ENCODE results near the gene PRKN.

PRKN gene

DNA sequence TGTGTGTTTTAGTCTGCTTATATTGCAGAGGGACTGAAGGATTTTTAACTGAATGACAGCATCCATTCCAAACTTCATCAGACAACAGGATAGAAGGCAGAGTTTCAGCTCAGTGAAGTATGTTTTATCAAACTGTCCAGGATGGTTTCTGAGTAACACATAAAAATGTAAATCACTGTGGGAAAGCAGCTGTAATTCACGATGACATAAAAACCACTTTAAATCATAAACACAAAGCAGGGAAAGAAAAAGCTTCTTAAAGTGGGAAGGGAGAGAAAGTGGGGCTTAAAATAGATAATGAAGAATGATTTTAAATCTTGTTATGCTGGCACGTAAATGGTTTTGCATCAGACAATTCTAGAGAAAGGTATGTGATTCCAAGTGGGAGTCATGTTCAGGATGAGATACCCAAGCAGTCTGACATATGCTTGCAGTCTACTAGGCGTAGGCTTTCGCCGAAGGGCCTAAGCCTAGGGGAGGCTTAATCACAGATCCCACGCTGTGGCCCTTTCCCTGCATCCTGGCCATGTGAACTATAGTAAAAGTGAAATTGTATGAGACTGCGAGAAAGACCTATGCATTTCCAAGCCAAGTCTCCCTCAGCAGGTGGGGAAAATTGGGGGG, 610.6 kb downstream of the PRKN start:
- DNase-seq (ENCODE audit: low read depth), result no peak

GRCh38 chr6:162109480-162110050, 618.0 kb downstream of the PRKN start:
- DNase-seq (ENCODE audit: low read depth), result no peak

- DNase-seq (ENCODE audit: low read depth), result no peak
Measured at GRCh38 chr6:162108041-162108440, 619.5 kb downstream of the PRKN start.

GRCh38 chr6:162100096-162100495, 627.5 kb downstream of the PRKN start:
- DNase-seq (ENCODE audit: low read depth), result no peak

- peak; percentile 12 for DNase-seq (ENCODE audit: low read depth)
Measured at GRCh38 chr6:162099685-162100084, 627.9 kb downstream of the PRKN start.

DNA sequence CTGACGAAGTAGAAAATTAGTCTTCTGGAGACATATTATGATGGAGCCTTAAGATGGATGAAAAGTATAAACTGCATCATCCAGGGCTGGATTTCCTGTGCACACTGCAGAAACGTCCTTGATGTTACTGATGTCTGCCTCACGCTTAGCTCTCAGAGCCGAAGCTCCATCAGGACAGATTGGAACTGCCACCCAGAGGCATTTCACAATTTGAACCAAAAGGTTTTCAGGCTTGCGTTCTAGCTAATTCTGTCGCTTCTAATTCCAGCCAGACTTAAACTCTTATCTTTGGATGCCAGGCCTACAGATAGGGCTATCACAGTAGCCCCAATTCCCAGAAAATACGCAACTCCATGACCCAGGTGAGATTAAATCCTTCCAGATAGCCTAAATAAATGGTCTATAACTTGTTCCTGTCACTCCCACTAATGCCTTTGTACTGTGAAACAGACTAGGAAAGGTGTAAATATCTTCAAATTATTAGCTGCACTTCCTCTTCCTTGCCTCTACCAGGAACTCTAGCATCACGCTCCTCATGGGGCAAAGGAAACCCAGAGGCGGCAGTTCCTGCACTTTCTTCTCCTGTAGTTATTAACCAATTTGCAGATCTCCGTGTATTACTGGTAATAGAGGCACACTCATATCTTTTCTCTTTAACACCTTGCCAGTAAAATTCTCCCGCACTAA, 634.6 kb downstream of the PRKN start:
- DNase-seq (ENCODE audit: low read depth), result no peak

- DNase-seq (ENCODE audit: low read depth), result no peak
Measured at GRCh38 chr6:162090734-162091133, 636.8 kb downstream of the PRKN start.

GRCh38 chr6:162088091-162088490, 639.5 kb downstream of the PRKN start:
- no peak for DNase-seq (ENCODE audit: low read depth)

DNA sequence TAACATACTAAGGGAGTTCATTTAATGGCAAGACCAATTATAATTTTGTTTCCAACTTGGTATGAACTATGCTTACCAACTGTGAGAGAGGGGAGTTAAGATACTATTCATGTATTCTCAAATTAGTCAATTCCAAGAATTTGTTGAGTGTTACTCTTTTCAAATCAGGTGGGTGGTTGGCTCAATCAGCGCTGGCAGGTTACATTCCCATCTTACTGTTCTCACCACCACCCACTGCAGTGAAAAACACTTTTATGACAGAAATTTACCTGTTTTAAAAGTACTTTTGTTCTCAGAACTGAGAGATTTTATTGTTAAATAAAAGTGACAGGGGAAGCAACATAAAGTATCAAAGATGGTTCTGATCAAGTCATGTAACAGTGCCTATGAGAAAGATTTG, 642.0 kb downstream of the PRKN start:
- DNase-seq (ENCODE audit: low read depth), result no peak

DNA sequence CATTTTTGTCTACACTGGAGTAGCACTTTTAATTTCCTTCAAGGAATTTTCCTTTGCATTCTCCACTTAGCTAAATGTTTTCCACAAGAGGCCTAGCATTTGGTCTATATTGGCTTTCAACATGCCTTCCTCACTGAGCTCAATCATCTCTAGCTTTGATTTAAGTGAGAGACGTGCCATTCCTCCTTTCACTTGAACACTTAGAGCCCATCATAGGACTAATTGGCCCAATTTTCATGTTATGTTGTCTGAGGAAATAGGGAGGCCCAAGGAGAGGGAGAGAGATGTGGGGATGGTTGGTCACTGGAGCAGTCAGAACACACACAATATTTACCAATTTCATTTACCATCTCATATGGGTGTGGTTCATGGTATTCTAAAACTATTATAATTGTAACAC, 645.0 kb downstream of the PRKN start:
- no peak for DNase-seq (ENCODE audit: low read depth)

GRCh38 chr6:162078667-162079066, 648.9 kb downstream of the PRKN start:
- no peak for DNase-seq (ENCODE audit: low read depth)

GRCh38 chr6:162078126-162078525, 649.4 kb downstream of the PRKN start:
- no peak for DNase-seq (ENCODE audit: low read depth)

GRCh38 chr6:162076816-162077215, 650.8 kb downstream of the PRKN start:
- no peak for DNase-seq (ENCODE audit: low read depth)

GRCh38 chr6:162074641-162075275, 652.8 kb downstream of the PRKN start:
- DNase-seq (ENCODE audit: low read depth), result no peak

GRCh38 chr6:162070639-162071038, 656.9 kb downstream of the PRKN start:
- DNase-seq (ENCODE audit: low read depth), result no peak

DNA sequence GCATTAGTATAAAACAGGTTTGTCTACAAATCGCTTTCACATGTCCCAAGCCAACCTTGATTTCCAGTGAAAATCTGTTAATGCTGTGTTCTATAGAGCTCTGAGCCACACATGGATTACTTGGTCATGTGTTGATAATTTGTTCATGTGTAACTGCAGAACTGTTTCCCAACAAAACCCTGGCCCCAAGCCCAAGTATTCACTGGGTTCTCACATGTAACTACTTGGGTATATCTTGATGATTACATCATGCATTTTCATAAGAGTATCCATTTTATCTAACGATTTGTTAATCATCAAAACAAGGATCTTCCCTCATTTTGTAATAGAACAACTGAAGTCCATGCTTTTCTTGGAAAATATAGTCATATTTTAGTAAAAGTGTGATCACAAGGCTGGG, 657.6 kb downstream of the PRKN start:
- DNase-seq (ENCODE audit: low read depth), result no peak

- no peak for DNase-seq (ENCODE audit: low read depth)
Measured at GRCh38 chr6:162068340-162068739, 659.2 kb downstream of the PRKN start.

DNA sequence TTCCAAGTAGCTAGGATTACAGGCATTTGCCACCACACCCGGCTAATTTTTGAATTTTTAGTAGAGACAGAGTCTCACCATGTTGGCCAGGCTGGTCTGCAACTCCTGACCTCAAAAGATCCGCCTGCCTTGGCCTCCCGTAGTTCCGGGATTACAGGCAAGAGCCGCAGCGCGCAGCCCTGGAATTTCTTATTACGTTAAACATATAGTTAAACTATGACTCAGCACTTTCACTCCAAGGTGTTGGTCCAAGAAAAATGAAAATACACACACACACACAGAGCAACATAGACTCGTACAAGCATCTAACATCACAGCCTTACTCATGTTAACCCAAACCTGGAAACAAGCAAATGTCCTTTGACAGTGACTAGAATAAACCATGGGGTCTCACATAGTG, 663.9 kb downstream of the PRKN start:
- DNase-seq (ENCODE audit: low read depth), result no peak

DNA sequence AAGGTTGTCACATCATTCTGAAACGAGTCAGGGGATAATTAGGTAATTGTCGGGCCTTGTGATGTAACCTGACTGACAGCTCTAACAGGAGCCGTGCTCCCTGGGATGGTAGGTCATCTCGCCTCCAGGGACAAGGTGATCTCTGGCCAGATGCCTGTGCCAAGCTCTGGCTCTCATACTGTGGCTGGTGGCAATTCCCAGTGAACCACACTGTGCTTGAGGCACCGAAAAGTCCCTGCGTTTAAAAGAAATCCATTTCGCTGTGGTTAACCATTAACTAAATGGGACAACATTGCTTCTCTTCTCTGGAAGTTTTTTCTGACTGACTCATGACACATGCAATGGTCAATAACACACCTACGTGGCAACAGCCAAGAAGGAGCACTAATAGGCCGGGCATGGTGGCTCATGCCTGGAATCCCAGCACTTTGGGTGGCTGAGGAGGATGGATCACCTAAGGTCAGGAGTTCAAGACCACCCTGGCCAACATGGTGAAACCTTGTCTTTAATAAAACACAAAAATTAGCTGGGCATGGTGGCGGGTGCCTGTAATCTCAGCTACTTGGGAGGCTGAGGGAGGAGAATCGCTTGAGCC, 669.2 kb downstream of the PRKN start:
- DNase-seq (ENCODE audit: low read depth), result no peak

- DNase-seq (ENCODE audit: low read depth), result no peak
Measured at GRCh38 chr6:162056745-162057144, 670.8 kb downstream of the PRKN start.

- DNase-seq (ENCODE audit: low read depth), result no peak
Measured at GRCh38 chr6:162056061-162056460, 671.5 kb downstream of the PRKN start.

GRCh38 chr6:162055365-162055764, 672.2 kb downstream of the PRKN start:
- DNase-seq (ENCODE audit: low read depth), result no peak

- DNase-seq (ENCODE audit: low read depth), result no peak
Measured at GRCh38 chr6:162053084-162053483, 674.5 kb downstream of the PRKN start.
